ENCODE measurements around the gene CAMSAP1.

Gene CAMSAP1

GRCh38 chr9:135788576-135789300 lies 118.6 kb downstream of the CAMSAP1 start:
- no peak for DNase-seq

- DNase-seq: no peak
Observed at GRCh38 chr9:135787776-135788575, 119.4 kb downstream of the CAMSAP1 start.

GRCh38 chr9:135787317-135787716 lies 120.0 kb downstream of the CAMSAP1 start:
- DNase-seq: no peak

GRCh38 chr9:135786146-135786690 lies 121.1 kb downstream of the CAMSAP1 start:
- DNase-seq: no peak

GRCh38 chr9:135785013-135785575 lies 122.3 kb downstream of the CAMSAP1 start:
- DNase-seq: no peak

GRCh38 chr9:135783540-135784245 lies 123.7 kb downstream of the CAMSAP1 start:
- no peak for DNase-seq

GRCh38 chr9:135782946-135783345 lies 124.4 kb downstream of the CAMSAP1 start:
- no peak for DNase-seq

- no peak for DNase-seq
Observed at GRCh38 chr9:135780626-135781025, 126.7 kb downstream of the CAMSAP1 start.

- DNase-seq: no peak
Observed at GRCh38 chr9:135780086-135780485, 127.3 kb downstream of the CAMSAP1 start.

GRCh38 chr9:135779571-135779970 lies 127.8 kb downstream of the CAMSAP1 start:
- DNase-seq: no peak

- no peak for DNase-seq
Observed at GRCh38 chr9:135778421-135778820, 128.9 kb downstream of the CAMSAP1 start.

- no peak for DNase-seq
Observed at GRCh38 chr9:135777623-135778177, 129.6 kb downstream of the CAMSAP1 start.

GRCh38 chr9:135776893-135777622 lies 130.3 kb downstream of the CAMSAP1 start:
- DNase-seq: no peak

- no peak for DNase-seq
Observed at GRCh38 chr9:135775911-135776310, 131.4 kb downstream of the CAMSAP1 start.

- no peak for DNase-seq
Observed at GRCh38 chr9:135774794-135775525, 132.4 kb downstream of the CAMSAP1 start.

- no peak for DNase-seq
Observed at GRCh38 chr9:135774239-135774747, 133.1 kb downstream of the CAMSAP1 start.

GRCh38 chr9:135773530-135774238 lies 133.7 kb downstream of the CAMSAP1 start:
- DNase-seq: no peak

- no peak for DNase-seq
Observed at GRCh38 chr9:135772702-135773493, 134.4 kb downstream of the CAMSAP1 start.

GRCh38 chr9:135772056-135772646 lies 135.2 kb downstream of the CAMSAP1 start:
- no peak for DNase-seq

Measured in activated gamma-delta T cell treated with Interleukin-2 at 50 U/mL for 16 hours (primary cell).